HUDEP-2 (cell line): Measurements from ENCODE around the gene ECSCR.
"Not testable (repeated sequence)": the region's sequence is repeated elsewhere in the genome, so short reads cannot be mapped to it uniquely, and the experiment has no call there.

Experiments
- DNase-seq, 76 experiments: peaks; one replicate each; lab custom pipeline; 2025; ENCODE audit not compliant: unreplicated experiment in 76 of 76; lab: John Stamatoyannopoulos, UW

Gene ECSCR

GRCh38 chr5:139462586-139463276, at the start of gene ECSCR:
ECSCR (minus strand) TSS chr5:139462743; CDS start chr5:139462670, 73 bp downstream.
- no peak for DNase-seq

DNA sequence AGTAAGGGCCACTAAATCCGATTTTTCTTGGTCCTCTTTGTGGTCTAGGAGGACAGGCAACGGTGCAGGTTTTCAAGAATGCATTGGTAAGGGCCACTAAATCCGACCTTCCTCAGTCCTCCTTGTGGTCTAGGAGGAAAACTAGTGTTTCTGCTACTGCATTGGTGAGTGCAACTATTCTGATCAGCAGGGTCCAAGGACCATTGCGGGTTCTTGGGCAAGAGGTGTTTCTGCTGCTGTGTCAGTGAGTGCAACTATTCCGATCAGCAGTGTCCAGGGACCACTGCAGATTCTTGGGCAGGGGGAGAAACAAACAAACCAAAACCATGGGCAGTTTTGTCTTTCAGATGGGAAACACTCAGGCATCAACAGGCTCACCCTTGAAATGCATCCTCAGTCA, 42.2 kb upstream of the ECSCR start:
- not testable (repeated sequence) for DNase-seq

DNA sequence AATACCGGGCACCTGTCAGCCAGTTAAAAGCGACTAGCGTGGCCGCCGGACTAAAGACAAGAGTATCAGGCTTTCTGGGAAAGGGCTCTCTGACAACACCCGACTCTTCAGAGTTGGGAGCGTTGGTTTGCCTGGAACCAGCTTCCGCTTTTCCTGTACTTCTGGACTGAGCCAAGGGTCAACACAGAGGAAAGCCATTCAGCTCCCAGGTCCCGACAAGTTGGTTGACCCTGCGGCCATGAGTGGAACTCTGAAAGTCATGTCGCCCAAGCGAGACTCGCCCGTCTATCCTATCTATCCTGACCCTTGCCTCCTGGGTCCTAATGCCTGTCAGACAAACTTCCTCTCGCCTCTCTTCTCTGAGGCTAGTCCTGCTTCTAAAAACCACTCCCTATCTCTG, 41.3 kb upstream of the ECSCR start:
- DNase-seq, result not testable (repeated sequence)

DNA sequence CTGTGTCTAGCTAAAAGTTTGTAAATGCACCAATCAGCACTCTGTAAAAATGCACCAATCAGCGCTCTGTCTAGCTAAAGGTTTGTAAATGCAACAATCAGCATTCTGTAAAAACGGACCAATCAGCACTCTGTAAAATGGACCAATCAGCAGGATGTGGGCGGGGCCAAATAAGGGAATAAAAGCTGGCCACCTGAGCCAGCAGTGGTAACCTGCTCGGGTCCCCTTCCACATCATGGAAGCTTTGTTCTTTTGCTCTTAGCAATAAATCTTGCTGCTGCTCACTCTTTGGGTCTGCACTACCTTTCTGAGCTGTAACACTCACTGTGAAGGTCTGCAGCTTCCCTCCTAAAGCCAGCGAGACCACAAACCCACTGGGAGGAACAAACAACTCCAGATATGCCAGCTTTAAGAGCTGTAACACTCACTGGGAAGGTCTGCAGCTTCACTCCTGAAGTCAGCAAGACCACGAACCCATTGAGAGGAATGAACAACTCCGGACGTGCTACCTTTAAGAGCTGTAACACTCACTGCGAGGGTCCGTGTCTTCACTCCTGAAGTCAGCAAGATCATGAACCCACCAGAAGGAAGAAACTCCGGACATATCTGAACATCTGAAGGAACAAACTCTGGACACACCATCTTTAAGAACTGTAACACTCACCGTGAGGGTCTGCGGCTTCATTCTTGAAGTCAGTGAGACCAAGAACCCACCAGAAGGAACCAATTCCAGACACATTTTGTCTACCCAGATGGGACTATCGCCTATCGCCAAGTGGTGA, 40.7 kb upstream of the ECSCR start:
- DNase-seq, result not testable (repeated sequence)

DNA sequence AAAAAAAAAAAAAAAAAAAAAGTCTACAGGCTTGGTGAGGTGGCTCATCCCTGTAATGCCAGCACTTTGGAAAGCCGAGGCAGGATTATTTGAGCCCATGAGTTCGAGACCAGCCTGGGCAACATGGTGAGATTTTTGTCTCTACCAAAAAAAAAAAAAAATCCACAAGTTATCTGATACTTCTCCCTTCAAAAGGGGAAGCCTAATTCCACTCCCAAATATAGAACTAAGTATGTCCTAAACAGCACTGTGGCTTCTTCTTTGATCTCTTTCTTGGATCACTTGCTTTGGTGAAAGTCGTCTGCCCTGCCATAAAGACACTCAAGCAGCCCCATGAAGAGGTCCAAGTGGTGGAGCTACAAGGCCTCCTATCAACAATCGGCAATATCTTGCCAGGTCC, 38.8 kb upstream of the ECSCR start:
- DNase-seq, result no peak

GRCh38 chr5:139495638-139496435, 33.3 kb upstream of the ECSCR start:
- no peak for DNase-seq

DNA sequence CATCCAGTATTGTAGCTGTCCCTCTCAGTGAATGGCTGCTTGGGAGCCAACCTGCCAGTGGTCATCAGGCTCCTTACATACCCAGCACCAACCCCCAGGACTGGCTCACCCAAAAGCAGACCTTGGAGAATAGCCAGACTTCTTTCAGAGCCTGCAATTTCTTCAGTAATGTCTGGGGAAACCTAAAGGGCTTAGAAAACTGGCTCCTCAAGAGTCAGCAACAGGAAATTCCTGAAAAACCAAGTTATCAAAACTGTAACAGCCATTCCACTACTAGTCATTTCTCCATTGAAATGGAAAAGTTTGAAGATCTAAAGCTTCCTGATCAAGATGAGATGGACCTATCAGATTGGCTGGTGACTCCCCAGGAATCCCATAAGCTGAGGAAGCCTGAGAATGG, 32.3 kb upstream of the ECSCR start:
- no peak for DNase-seq

GRCh38 chr5:139494256-139494655, 31.7 kb upstream of the ECSCR start:
- no peak for DNase-seq

GRCh38 chr5:139492700-139493192, 30.2 kb upstream of the ECSCR start:
- no peak for DNase-seq

DNA sequence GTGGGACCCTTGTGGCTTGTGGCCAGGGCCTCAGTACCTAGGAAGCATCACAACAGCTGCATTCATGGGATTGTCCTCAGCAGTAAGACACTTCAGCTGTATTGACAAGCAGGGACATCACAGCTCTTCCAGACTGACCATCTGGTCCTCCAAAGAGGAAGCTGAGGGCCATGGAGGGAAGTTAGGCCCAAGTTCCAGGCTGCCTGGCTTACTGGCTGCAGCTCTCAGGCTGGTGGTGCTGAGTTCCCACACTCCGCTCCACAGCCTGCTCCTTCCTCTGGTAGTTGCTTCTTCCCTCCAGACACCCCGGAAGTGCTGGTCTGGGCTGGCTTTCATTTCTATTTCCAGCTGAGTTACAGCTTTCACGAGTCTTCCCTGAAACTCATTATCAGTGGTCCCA, 25.7 kb upstream of the ECSCR start:
- no peak for DNase-seq

- no peak for DNase-seq
Observed at GRCh38 chr5:139486201-139486600, 23.7 kb upstream of the ECSCR start.

DNA sequence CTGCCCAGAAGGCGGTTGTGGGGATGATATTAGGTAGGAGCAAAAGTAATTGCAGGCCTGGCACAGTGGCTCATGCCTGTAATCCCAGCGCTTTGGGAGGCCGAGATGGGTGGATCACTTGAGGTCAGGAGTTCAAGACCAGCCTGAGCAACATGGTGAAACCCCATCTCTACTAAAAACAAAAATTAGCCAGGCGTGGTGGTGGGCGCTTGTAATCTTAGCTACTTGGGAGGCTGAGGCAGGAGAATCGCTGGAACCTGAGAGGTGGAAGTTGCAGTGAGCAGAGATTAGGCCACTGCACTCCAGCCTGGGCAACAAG, 20.3 kb upstream of the ECSCR start:
- DNase-seq, result peak in 1 of 76 experiments; percentile 3

- DNase-seq, result peak in 74 of 76 experiments; percentile 13 to 92 (median 79)
Observed at GRCh38 chr5:139482050-139482889, 19.7 kb upstream of the ECSCR start, which contains the start of gene STING1. STING1 (minus strand) TSS chr5:139482758; CDS start chr5:139481704, 1,054 bp downstream.

- peak in 16 of 76 experiments; percentile 11 to 45 (median 30) for DNase-seq
Observed at GRCh38 chr5:139481580-139482049, 19.1 kb upstream of the ECSCR start.

- peak in 73 of 76 experiments; percentile 7 to 89 (median 67) for DNase-seq
Observed at GRCh38 chr5:139481122-139481533, 18.6 kb upstream of the ECSCR start.

DNA sequence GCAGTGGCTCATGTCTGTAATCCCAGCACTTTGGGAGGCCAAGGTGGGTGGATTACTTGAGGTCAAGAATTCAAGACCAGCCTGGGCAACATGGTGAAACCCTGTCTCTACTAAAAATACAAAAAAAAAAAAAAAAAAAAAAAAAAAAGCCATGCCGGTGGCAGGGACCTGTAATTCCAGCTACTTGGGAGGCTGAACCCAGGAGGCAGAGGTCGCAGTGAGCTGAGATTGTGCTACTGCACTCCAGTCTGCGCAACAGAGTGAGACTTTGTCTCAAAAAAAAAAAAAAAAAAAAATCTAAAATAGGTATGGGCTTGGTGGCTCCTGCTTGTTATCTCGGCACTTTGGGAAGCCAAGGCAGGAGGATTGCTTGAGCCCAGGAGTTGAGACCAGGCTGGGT, 17.2 kb upstream of the ECSCR start:
- not testable (repeated sequence) for DNase-seq

DNA sequence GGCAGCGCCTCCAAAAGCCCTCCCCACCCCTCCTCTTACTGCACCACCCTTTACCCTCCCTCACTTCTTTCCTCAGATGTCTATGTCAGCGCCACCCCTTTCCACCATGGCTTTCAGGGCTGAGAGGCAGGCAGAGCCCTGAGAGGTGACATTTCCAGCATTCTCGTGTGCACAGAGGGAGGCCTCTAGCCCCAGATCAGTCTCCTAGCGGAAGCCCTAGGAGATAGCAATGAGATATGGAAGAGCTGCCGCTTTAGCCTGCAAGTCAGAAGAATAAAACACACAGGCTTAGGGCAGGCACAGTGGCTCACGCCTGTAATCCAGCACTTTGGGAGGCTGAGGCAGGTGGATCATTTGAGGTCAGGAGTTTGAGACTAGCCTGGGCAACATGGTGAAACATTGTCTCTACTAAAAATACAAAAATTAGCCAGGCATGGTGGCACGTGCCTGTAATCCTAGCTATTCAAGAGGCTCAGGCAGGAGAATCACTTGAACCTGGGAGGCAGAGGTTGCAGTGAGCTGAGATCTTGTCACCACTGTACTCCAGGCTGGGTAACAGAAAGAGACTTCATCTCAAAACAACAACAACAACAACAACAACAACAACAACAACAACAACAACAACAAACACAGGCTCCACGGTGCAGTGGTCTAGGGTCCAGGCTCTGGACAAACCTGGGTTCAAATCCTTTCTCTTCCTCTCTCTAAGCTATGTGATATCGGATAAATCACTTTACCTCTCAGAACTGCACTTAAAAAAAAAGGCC, 16.3 kb upstream of the ECSCR start:
- peak in 6 of 76 experiments; percentile 3 to 27 (median 12) for DNase-seq

DNA sequence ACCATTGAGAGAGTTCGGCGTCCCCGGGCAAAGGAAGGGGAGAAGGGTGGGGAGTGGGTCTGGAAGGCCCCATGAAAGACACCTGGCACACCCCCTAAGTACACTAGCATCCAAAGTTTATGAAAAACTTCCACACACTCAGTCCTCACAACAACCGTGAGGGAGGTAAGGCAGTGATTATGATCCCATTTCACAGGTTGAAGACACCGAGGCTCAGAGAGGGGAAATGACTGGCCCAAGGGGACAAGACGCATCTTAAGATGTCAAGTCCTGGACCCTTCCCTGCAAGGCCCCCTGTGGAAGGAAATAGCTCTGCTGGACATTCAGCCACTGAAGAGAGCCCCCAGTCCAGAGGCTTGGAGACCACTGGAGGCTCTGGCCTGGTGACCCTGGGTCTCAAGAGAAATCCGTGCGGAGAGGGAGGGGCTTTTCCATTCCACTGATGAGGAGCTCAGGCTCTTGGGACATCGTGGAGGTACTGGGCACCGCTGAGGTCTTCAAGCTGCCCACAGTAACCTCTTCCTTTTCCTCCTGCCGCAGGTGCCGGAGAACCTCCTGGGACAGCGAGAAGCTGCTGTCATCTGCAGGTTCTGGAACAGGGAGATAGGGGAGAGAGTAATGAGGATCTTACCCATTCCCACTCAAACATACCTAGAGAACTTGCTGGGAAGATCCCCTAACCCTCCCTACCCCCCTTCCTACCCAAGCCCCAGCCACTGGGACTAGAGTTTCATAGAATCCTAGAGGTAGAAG, 13.5 kb upstream of the ECSCR start:
- DNase-seq, result no peak
